K562 (cell line): ENCODE data around the gene DLL4. TPM values are rescaled to one million over a fixed set of nuclear protein-coding genes. Genes with fewer than 3 reads are reported as not detected.

ENCODE experiments used
- ATAC-seq: fragments of 200-7000 bp; cut with Tn5 transposase; 3 replicates; pipeline ENCODE4 v1.9.1; 2020; ENCODE audit warnings: moderate library complexity
- Bru-seq: library from RNA; stranded (reverse); fragments of 400-500 nt; gene quantifications from one replicate; lab custom pipeline; 2021; lab: Mats Ljungman, UMichigan
- BruChase-seq, 2 experiments: library from RNA; stranded (reverse); fragments of 400-500 nt; gene quantifications; one replicate each; lab custom pipeline; 2021; lab: Mats Ljungman, UMichigan
- BruUV-seq: library from RNA; stranded (reverse); fragments of 400-500 nt; replicated peaks from 2 replicates; lab custom pipeline; 2021; lab: Mats Ljungman, UMichigan
- CTCF ChIA-PET: fragments of 300-600 bp; formaldehyde crosslinking; extraction: SDS; loops from one replicate; lab custom pipeline; 2021; ENCODE audit warnings: low intra/inter-chr PET ratio; lab: Yijun Ruan, JAX
- POLR2A ChIA-PET: fragments of 300-600, 350-650 bp; sonication (Branson Sonifier 250); formaldehyde crosslinking; extraction: SDS; loops from one replicate; lab custom pipeline; 2021; ENCODE audit warnings: antibody characterized with exemption, inconsistent platforms; lab: Yijun Ruan, JAX
- DNase-seq, 4 experiments: peaks; one replicate each; pipeline versions ENCODE4 v3.0.0 to v3.0.0-alpha.2; 2011 to 2018; ENCODE audit warnings: low spot score in 3 of 4, mixed read lengths in 3 of 4; ENCODE audit errors: extremely low read depth in 1 of 4
- FAIRE-seq: peaks from 2 replicates; lab custom pipeline; 2011; peaks lifted over from hg19 to GRCh38; lab: Jason Lieb, UNC
- H2AFZ ChIP-seq: 2 replicates; pipeline ENCODE4 v1.6.0; 2011; ENCODE audit warnings: low read depth, low read length, control low read depth, inconsistent platforms
- H3K27ac ChIP-seq: fragments of 200-600 bp; 3 replicates; pipeline ENCODE4 v1.8.0; 2011; ENCODE audit warnings: low read depth, mild to moderate bottlenecking, control low read depth, inconsistent platforms, low read length, moderate library complexity, mixed read lengths; ENCODE audit errors: extremely low read depth
- H3K27me3 ChIP-seq, 2 experiments: fragments of 300-600 bp in 1 of 2; 2 replicates in 1 of 2; 3 replicates in 1 of 2; pipeline versions ENCODE4 v1.6.0 to v1.8.0; 2011; ENCODE audit warnings: inconsistent platforms in 2 of 2, low read length in 2 of 2, mild to moderate bottlenecking in 1 of 2, mixed read lengths in 1 of 2, moderate library complexity in 1 of 2; ENCODE audit not compliant: control insufficient read depth in 2 of 2, insufficient read depth in 2 of 2
- H3K36me3 ChIP-seq: fragments of 300-600 bp; 3 replicates; pipeline ENCODE4 v1.8.0; 2011; ENCODE audit warnings: mild to moderate bottlenecking, low read length, inconsistent platforms; ENCODE audit not compliant: control insufficient read depth, insufficient read depth
- H3K4me1 ChIP-seq, 2 experiments: fragments of 200-600 bp in 1 of 2; replicated peaks in 1 of 2; 2 replicates in 1 of 2; 3 replicates in 1 of 2; pipeline versions ENCODE4 v1.5.1 to v1.8.0; 2011; ENCODE audit warnings: inconsistent platforms in 2 of 2, low read length in 2 of 2, mild to moderate bottlenecking in 1 of 2, mixed read lengths in 1 of 2, moderate library complexity in 1 of 2; ENCODE audit not compliant: control insufficient read depth in 2 of 2, insufficient read depth in 2 of 2
- H3K4me2 ChIP-seq: 2 replicates; pipeline ENCODE4 v1.6.1; 2011; ENCODE audit warnings: low read length, control low read depth, inconsistent platforms, mixed read lengths; ENCODE audit not compliant: insufficient read depth
- H3K4me3 ChIP-seq: fragments of 200-600 bp; sonication (generic), shearing (Covaris generic); 2 replicates; pipeline ENCODE4 v1.5.1; 2016; ENCODE audit warnings: control low read depth, inconsistent platforms
- H3K79me2 ChIP-seq: fragments of 200-600 bp; 3 replicates; pipeline ENCODE4 v1.8.0; 2011; ENCODE audit warnings: low read length, inconsistent platforms; ENCODE audit not compliant: control insufficient read depth, insufficient read depth
- H3K9ac ChIP-seq, 2 experiments: 2 replicates each; pipeline versions ENCODE4 v1.6.0 to v1.6.1; 2011; ENCODE audit warnings: low read depth in 2 of 2, low read length in 2 of 2, control low read depth in 1 of 2, inconsistent platforms in 1 of 2, mild to moderate bottlenecking in 1 of 2, mixed read lengths in 1 of 2; ENCODE audit not compliant: insufficient read depth in 1 of 2
- H3K9me1 ChIP-seq: one replicate; pipeline ENCODE4 v1.6.0; 2011; ENCODE audit warnings: inconsistent platforms, mild to moderate bottlenecking, low read length, moderate library complexity; ENCODE audit not compliant: control insufficient read depth, insufficient read depth
- H3K9me3 ChIP-seq: replicated peaks from 2 replicates; pipeline ENCODE4 v1.5.1; 2011; ENCODE audit warnings: low read depth, low read length, inconsistent platforms; ENCODE audit not compliant: control insufficient read depth, insufficient read depth
- H4K20me1 ChIP-seq: replicated peaks from 2 replicates; pipeline ENCODE4 v1.6.1; 2011; ENCODE audit warnings: low read length, inconsistent platforms, mixed read lengths; ENCODE audit not compliant: control insufficient read depth, insufficient read depth
- ASH1L ChIP-seq: fragments of 450-650 bp; IDR thresholded peaks from 2 replicates; pipeline ENCODE4 v1.6.1; 2018; ENCODE audit warnings: borderline replicate concordance, mild to moderate bottlenecking, low read depth; ENCODE audit not compliant: partially characterized antibody
- ATF3 ChIP-seq, 2 experiments: fragments of 450-650 bp in 1 of 2; sonication (generic) in 1 of 2; formaldehyde crosslinking in 1 of 2; IDR thresholded peaks in 1 of 2; conservative IDR thresholded peaks in 1 of 2; 2 replicates each; pipeline versions ENCODE4 v1.6.1 to v1.8.1; 2016 to 2023; ENCODE audit warnings: mild to moderate bottlenecking in 2 of 2, moderate library complexity in 2 of 2, inconsistent platforms in 1 of 2, missing genetic modification reagents in 1 of 2
- CCNT2 ChIP-seq: IDR thresholded peaks from 2 replicates; pipeline ENCODE4 v1.6.1; 2011; ENCODE audit warnings: borderline replicate concordance, low read depth, mild to moderate bottlenecking, moderate library complexity, mixed read lengths, low read length; ENCODE audit not compliant: insufficient read length; ENCODE audit errors: extremely low read depth
- ETV5 ChIP-seq: sonication (generic); formaldehyde crosslinking; IDR thresholded peaks from 2 replicates; pipeline ENCODE4 v1.4.0; 2020; ENCODE audit warnings: low read depth, mild to moderate bottlenecking, missing genetic modification reagents
- FOXJ2 ChIP-seq: fragments of 200-800 bp; sonication (Bioruptor generic); IDR thresholded peaks from 2 replicates; pipeline ENCODE4 v1.6.1; 2016; ENCODE audit warnings: missing genetic modification characterization, missing compliant biosample characterization
- NFE2L1 ChIP-seq: fragments of 450-650 bp; IDR thresholded peaks from 2 replicates; pipeline ENCODE4 v1.6.1; 2016; ENCODE audit warnings: missing genetic modification characterization, low read depth, mild to moderate bottlenecking, missing compliant biosample characterization, moderate library complexity, borderline replicate concordance
- NR1H2 ChIP-seq: sonication (generic); formaldehyde crosslinking; IDR thresholded peaks from 2 replicates; pipeline ENCODE4 v1.4.0; 2020; ENCODE audit warnings: mild to moderate bottlenecking, missing genetic modification reagents
- NR3C1 ChIP-seq: sonication (generic); formaldehyde crosslinking; IDR thresholded peaks from 2 replicates; pipeline ENCODE4 v1.8.1; 2022; ENCODE audit warnings: missing genetic modification reagents
- PHTF2 ChIP-seq: fragments of 250-450 bp; sonication (Bioruptor Pico); IDR thresholded peaks from 2 replicates; pipeline ENCODE4 v1.5.0; 2021; ENCODE audit warnings: mild to moderate bottlenecking
- SMARCA5 ChIP-seq: fragments of 450-650 bp; IDR thresholded peaks from 2 replicates; pipeline ENCODE4 v1.6.1; 2016
- ZBTB49 ChIP-seq: sonication (generic); formaldehyde crosslinking; IDR thresholded peaks from 2 replicates; pipeline ENCODE4 v1.8.0; 2022; ENCODE audit warnings: missing genetic modification reagents, mild to moderate bottlenecking, borderline replicate concordance
- ZNF561 ChIP-seq: fragments of 450-650 bp; formaldehyde crosslinking; conservative IDR thresholded peaks from 2 replicates; pipeline ENCODE4 v1.4.0; 2020; ENCODE audit warnings: mild to moderate bottlenecking, moderate library complexity
- WGBS: fragments of 100-300 bp; shearing (Covaris generic); methylation state at CpG from one replicate; pipeline ENCODE4 v1.1.6; 2016; ENCODE audit warnings: low coverage, mixed read lengths; ENCODE audit not compliant: insufficient coverage; ENCODE audit errors: missing lambda C conversion rate; 5-methylcytosine and 5-hydroxymethylcytosine counted together
- in situ Hi-C: fragments of 300-500 bp; cut with MboI; formaldehyde crosslinking; loops from 4 replicates; pipeline ENCODE4 v1.15.0; 2018; ENCODE audit warnings: inconsistent platforms, mixed read lengths
- intact Hi-C: fragments of 100-400 bp; cut with micrococcal nuclease; formaldehyde crosslinking; loops from 2 replicates; pipeline ENCODE4 v1.14.2; 2022
- long read RNA-seq, 3 experiments: library from polyadenylated mRNA in 2 of 3; library from RNA in 1 of 3; unstranded in 2 of 3; stranded (forward) in 1 of 3; transcript quantifications; one replicate each; pipeline ENCODE4 v2.0.0, GENCODE V29; 2019 to 2022
- polyA minus RNA-seq, 3 experiments: library from RNA; depleted of rRNA, polyadenylated mRNA; stranded (reverse); fragments of >200 nt; gene quantifications; 2 replicates each; pipeline ENCODE4 v1.2.3, GENCODE V29; 2011
- polyA plus RNA-seq, 8 experiments: library from polyadenylated mRNA; depleted of rRNA in 4 of 8; stranded (reverse) in 5 of 8; unstranded in 3 of 8; fragments of >200 nt; fragmentation: Nextera tagmentation in 2 of 8; fragmentation: Illumina TruSeq in 1 of 8; extraction: Ambion mirVana in 2 of 8; extraction: Trizol in 1 of 8; gene quantifications; 2 replicates each; pipeline versions ENCODE4 v1.2.1 to v1.2.3, GENCODE V29; 2011 to 2014; ENCODE audit warnings: inconsistent platforms in 1 of 8, missing spikeins in 1 of 8
- total RNA-seq, 7 experiments: library from RNA; depleted of rRNA in 6 of 7; stranded (reverse); fragments of >200 nt in 6 of 7; fragmentation: Illumina TruSeq in 2 of 7; extraction: Trizol in 2 of 7; gene quantifications; 2 replicates each; pipeline versions ENCODE4 v1.2.1 to v1.2.3, GENCODE V29; 2011 to 2021; ENCODE audit warnings: low replicate concordance in 1 of 7

Gene DLL4
- total RNA-seq (2011; cell fraction: chromatin; rRNA removed; ENCODE audit: low replicate concordance) = 3.0 and 5.4 TPM in 2 replicates
- 5.5 and 6.0 TPM in 2 replicates for total RNA-seq (2011; cell fraction: nucleolus; rRNA removed)
- total RNA-seq (2011; cell fraction: nucleoplasm; rRNA removed) = 2.8 and 3.7 TPM in 2 replicates
- total RNA-seq (2014; rRNA removed) (0.59 and 0.78 TPM in 2 replicates), total RNA-seq (2014; rRNA removed; fragmentation: Illumina TruSeq; extraction: Trizol) (0.26 and 0.40 TPM in 2 replicates), total RNA-seq (2015; rRNA removed; fragmentation: Illumina TruSeq; extraction: Trizol) (0.43 and 0.60 TPM in 2 replicates), total RNA-seq (2021) (1.1 and 1.3 TPM in 2 replicates), polyA plus RNA-seq (2011; rRNA removed) (0.40 and 0.77 TPM in 2 replicates), polyA plus RNA-seq (2014; fragmentation: Illumina TruSeq; extraction: Trizol) (0.42 and 0.62 TPM in 2 replicates), polyA plus RNA-seq (2014; fragmentation: Nextera tagmentation; extraction: Ambion mirVana) (under 1 TPM in 1 of 2 experiments, not detected in 1; 0.04 TPM), polyA plus RNA-seq (2014; rRNA removed) (0.30 and 0.89 TPM in 2 replicates), polyA minus RNA-seq (2011; rRNA and poly(A)+ RNA removed) (0.53 and 0.54 TPM in 2 replicates), Bru-seq, nascent RNA (percentile 54 among the genes with signal in this experiment), BruChase-seq, experiment 1, labeled RNA remaining after a 2-hour chase (percentile 39 among the genes with signal in this experiment), BruChase-seq, experiment 2, labeled RNA remaining after a 6-hour chase (percentile 45 among the genes with signal in this experiment)
- 0.46 and 0.75 TPM in 2 replicates for polyA plus RNA-seq (2011; cell fraction: cytosol; rRNA removed)
- polyA plus RNA-seq (2011; cell fraction: nucleus; rRNA removed) = 2.3 and 2.4 TPM in 2 replicates
- 0.30 and 0.60 TPM in 2 replicates for polyA plus RNA-seq (2012)
- polyA minus RNA-seq (2011; cell fraction: cytosol; rRNA and poly(A)+ RNA removed) = 0.57 and 0.64 TPM in 2 replicates
- 2.0 and 3.0 TPM in 2 replicates for polyA minus RNA-seq (2011; cell fraction: nucleus; rRNA and poly(A)+ RNA removed)
- long read RNA-seq, experiment 1, partial matches to known transcripts = 3 of 4 reads
- long read RNA-seq, experiment 1, other reads (novel, unspliced or antisense) = 1 of 4 reads
- long read RNA-seq, experiment 2 = 0 reads
- long read RNA-seq, experiment 3, partial matches to known transcripts = 1 of 1 reads
- long read RNA-seq, experiment 3, other reads (novel, unspliced or antisense) = 0 of 1 reads

GRCh38 chr15:40928821-40929659 is at the start of gene DLL4:
DLL4 (plus strand) TSS chr15:40929340; CDS start chr15:40929669, 329 bp downstream.
- Histone ChIP-seq H3K9ac (peak within 1 kb of the TSS in 1 of 2 experiments; percentile 92; a peak in 2 of 4 replicates), H3K36me3 (no peaks in the 10 kb centered on the region), H2AFZ (peak within 1 kb of the TSS; percentile 94), H3K4me2 (peak within 1 kb of the TSS; percentile 75), H3K4me1 (peaks cover 15 to 69% of the 10 kb centered on the region in 2 experiments), H3K27me3 (peaks cover 0 to 19% of the 10 kb centered on the region in 2 experiments; a peak in 2 of 5 replicates), H3K9me3 (no peaks in the 10 kb centered on the region), H4K20me1 (0 out of 2 replicates have a peak, but pooled peaks cover 4% of the 10 kb centered on the region), H3K4me3 (peak within 1 kb of the TSS; percentile 54), H3K27ac (no peak within 1 kb of the TSS), H3K9me1 (no peaks in the 10 kb centered on the region), H3K79me2 (no peaks in the 10 kb centered on the region)
- FAIRE-seq (peak; percentile 75), ATAC-seq (peak; percentile 82), DNase-seq (peak; percentile 91 to 95 (median 94))
- ChIA-PET CTCF (no interaction called here), POLR2A (interaction anchor here (0.6 to 0.9 kb wide), 6 partner anchors 17 to 1734 kb away, joined by 3 to 6 read pairs (median 3); no protein-coding TSS in a partner anchor)
- intact Hi-C loops = no loop called here
- WGBS = under 1% methylated on average over 45 of the region's 71 CpGs
- BruUV-seq = no TSS peak
- in situ Hi-C loops = no loop called here
- no peak for TF ChIP-seq ATF3 (IDR thresholded peaks at IDR 0.05)
- TF ChIP-seq ATF3 (CRISPR knock-in tag; conservative IDR thresholded peaks at IDR 0.05) = no peak
- TF ChIP-seq ETV5 (CRISPR knock-in tag) = no peak
- TF ChIP-seq ASH1L = no peak
- no peak for TF ChIP-seq ZNF561 (CRISPR knock-in tag)
- TF ChIP-seq NFE2L1 (tag) = no peak
- no peak for TF ChIP-seq FOXJ2
- peak; percentile 81; the same call in 1 of the 2 replicates for TF ChIP-seq NR3C1
- no peak for TF ChIP-seq PHTF2
- no peak for TF ChIP-seq NR1H2
- no peak for TF ChIP-seq SMARCA5
- TF ChIP-seq ZBTB49 = peak; percentile 89; the same call in 1 of the 2 replicates
- no peak for TF ChIP-seq CCNT2
